HG02943 (cell line): Measurements from ENCODE around the gene F10.

Experiments
- ATAC-seq: cut with Tn5 transposase; IDR thresholded peaks from one replicate; pipeline ENCODE4 v1.9.1; 2021; ENCODE audit warnings: mild to moderate bottlenecking, low read depth, moderate library complexity; ENCODE audit not compliant: unreplicated experiment

F10 gene

DNA sequence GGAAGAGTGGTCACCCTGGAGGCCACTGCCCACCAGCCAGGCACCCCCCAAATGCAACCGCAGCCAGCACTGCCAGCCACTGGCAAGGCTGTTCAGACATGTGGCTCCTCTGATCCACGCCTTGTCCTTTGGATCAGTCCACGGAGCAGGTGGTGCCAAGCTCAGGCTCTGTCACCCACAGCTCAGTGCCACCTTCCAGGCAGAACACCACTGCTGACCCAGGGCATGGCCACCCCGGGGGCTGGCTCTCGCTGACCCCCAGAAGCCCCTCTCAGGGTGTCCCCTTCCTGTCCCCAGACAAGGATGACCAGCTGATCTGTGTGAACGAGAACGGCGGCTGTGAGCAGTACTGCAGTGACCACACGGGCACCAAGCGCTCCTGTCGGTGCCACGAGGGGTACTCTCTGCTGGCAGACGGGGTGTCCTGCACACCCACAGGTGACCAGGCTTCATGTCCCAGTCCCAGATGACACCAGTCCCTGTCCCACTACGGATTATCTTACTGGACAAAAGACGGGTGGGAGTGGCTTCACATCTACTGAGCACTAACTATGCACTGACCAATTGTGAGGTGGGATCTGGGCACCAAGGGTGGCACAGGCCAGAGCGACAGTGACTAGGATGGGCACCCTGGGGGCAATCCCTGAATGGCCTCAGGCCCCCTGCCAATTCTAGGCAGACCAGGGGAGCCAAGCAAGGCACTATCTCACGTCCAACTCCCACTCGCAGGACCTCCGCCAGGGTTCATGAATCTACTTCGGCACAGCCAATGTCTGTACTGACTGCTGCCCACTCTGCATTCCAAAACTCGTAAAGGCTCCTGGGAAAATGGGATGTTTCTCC, 7.0 kb upstream of the F10 start:
- ATAC-seq, result no peak

DNA sequence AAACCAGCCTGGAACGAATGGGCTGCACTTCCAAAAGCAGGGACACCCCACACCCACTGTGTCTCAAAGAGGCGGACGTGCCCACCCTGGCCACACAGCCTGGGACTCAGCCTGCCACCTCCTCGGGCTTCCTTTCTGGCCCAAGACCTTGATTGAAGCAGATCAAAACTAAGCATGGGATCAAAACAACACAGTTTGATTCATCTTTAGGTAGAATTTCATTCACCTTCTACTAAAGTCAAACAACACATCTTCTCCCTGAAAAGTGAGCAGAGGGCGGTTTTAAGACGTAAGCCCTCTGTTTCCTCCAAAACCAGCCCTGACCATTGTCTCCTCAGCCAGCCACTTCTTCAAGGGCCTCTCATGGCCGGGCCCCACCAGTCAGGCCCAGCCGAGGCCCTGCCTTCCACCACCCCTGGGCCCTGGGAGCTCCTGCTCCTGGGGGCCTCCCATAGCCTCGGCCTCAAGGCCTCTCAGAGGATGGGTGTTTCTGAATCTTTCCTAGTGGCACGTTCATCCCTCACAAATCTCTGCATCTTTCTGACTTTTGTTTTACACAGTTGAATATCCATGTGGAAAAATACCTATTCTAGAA, 6.3 kb upstream of the F10 start:
- ATAC-seq, result no peak

DNA sequence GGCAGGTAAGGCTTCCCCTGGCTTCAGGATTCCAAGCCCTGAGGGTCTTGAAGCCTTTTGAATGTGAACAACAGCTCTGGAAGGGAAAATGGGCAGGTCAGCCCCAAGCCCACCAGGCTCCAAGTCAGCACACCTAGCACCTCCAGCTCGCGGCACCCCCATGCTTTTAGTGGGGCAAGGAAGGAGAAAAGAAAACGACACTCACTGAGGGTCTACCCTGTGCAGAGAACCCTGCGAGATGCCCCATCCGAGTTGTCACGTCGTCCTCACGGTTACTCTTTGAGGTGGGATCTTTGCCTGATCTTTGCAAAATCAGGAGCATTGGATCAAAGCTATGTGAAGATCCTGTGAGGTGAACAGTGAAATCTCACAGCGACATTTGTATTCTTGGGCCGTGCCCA, 5.7 kb upstream of the F10 start:
- no peak for ATAC-seq

DNA sequence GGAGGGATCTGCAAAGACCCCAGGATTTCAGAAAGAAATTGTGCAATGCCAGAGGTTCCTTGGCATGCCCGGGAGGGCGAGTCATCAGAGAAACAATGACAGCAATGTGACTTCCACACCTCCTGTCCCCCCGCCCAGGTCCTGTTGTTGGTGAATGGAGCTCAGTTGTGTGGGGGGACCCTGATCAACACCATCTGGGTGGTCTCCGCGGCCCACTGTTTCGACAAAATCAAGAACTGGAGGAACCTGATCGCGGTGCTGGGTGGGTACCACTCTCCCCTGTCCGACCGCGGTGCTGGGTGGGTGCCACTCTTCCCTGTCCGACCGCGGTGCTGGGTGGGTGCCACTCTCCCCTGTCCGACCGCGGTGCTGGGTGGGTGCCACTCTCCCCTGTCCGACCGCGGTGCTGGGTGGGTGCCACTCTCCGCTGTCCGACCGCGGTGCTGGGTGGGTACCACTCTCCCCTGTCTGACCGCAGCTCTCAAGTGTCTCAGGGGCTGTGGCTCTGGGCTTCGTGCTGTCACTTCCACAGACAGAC, 5.2 kb upstream of the F10 start:
- no peak for ATAC-seq

DNA sequence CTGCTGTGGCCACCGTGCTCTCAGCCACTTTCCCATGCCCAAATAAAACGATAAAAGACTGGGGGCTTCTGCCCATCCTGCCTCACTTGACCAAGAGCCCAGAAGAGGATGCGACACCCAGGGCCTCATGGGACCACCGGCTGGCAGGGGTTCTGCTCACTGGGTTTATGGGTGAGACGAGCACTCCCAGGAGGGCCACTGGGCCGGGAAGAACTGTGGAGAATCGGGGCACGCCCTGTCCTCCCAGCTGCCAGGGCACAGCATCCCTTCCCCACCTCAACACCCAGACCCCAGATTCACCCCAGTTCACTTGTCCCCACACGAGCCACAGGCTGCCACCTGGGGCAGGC, 4.7 kb upstream of the F10 start:
- no peak for ATAC-seq

DNA sequence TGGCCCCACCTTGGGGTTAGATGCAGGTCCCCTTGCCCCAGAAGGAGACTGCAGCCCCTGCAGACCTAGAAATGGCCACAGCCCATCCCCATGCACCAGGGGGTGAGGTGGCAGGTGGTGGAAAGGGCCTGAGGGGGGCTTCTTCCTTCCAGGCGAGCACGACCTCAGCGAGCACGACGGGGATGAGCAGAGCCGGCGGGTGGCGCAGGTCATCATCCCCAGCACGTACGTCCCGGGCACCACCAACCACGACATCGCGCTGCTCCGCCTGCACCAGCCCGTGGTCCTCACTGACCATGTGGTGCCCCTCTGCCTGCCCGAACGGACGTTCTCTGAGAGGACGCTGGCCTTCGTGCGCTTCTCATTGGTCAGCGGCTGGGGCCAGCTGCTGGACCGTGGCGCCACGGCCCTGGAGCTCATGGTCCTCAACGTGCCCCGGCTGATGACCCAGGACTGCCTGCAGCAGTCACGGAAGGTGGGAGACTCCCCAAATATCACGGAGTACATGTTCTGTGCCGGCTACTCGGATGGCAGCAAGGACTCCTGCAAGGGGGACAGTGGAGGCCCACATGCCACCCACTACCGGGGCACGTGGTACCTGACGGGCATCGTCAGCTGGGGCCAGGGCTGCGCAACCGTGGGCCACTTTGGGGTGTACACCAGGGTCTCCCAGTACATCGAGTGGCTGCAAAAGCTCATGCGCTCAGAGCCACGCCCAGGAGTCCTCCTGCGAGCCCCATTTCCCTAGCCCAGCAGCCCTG, 4.2 kb upstream of the F10 start:
- ATAC-seq, result no peak

DNA sequence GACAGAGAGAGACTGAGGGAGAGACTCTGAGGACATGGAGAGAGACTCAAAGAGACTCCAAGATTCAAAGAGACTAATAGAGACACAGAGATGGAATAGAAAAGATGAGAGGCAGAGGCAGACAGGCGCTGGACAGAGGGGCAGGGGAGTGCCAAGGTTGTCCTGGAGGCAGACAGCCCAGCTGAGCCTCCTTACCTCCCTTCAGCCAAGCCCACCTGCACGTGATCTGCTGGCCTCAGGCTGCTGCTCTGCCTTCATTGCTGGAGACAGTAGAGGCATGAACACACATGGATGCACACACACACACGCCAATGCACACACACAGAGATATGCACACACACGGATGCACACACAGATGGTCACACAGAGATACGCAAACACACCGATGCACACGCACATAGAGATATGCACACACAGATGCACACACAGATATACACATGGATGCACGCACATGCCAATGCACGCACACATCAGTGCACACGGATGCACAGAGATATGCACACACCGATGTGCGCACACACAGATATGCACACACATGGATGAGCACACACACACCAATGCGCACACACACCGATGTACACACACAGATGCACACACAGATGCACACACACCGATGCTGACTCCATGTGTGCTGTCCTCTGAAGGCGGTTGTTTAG, 3.3 kb upstream of the F10 start:
- no peak for ATAC-seq

DNA sequence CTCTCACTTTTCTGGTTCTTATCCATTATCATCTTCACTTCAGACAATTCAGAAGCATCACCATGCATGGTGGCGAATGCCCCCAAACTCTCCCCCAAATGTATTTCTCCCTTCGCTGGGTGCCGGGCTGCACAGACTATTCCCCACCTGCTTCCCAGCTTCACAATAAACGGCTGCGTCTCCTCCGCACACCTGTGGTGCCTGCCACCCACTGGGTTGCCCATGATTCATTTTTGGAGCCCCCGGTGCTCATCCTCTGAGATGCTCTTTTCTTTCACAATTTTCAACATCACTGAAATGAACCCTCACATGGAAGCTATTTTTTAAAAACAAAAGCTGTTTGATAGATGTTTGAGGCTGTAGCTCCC, 2.8 kb upstream of the F10 start:
- no peak for ATAC-seq

DNA sequence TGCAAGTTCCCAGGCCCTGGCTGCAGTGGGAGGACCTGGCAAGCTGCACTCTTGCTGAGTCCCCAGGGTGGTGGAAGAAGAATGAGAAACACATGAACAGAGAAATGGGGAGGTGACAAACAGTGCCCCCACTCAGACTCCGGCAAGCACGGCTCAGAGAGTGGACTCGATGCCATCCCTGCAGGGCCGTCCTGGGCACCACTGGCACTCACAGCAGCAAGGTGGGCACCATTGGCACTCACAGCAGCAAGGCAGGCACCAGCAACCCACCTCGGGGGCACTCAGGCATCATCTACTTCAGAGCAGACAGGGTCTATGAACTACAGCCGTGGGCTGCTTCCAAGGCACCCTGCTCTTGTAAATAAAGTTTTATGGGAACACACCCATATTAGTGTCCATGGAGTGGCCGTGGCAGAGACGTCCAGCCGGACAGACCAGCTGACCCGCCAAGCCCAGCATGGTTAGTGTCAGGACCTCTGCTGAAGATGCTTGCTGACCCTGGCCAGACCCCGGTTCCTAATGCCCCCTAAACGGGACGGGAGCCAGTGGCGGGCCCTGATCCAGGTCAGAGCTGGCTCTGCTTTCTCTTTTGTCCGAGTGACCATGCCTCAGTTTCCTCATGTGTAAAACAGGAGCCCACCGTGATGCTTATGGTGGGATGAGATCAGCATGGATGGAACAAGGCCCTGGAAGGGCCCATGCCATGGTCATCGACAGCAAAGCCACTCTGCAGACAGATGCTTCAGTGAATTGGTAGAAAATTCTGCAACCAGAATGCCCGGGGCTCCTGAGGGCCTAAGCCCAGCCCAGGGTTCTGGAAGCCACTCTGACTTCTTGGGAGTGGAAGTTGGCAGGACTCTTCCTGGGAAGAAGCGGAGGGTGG, 2.1 kb upstream of the F10 start:
- ATAC-seq, result no peak

DNA sequence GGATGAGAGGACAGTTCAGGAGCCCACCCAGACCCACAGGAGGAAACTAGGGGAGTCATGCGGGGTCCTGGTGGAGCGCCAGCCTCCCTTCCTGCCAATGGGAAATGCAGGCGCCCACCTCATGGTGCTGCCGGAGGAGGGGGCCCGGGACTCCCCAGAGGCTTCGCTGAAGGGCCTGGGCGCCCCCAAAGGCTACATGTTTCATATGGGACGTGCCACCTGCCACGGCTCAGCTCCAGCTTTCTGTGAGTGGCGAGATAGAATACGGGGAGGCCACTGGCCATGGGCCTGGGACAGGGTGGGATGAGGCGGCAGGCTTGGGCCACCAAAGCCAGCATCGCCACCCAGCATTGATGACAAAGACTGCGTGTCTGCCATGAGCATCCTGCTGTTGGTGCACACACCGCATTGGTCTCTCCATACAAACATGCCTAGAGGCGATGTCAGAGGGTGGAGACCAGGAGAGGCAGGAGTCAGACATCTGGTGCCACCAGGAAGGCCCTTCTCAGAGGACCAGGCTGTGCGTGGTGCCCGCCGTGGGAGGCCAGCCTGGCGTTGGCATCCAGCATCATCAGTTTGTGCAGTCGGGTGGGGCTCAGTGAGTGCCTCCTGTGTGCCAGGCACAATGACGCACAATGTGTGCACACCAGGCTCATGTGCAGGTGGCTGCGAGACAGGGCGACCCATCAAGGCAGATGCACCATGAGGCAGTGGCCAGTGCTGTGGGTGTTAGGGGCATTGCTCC, 1.2 kb upstream of the F10 start:
- no peak for ATAC-seq

DNA sequence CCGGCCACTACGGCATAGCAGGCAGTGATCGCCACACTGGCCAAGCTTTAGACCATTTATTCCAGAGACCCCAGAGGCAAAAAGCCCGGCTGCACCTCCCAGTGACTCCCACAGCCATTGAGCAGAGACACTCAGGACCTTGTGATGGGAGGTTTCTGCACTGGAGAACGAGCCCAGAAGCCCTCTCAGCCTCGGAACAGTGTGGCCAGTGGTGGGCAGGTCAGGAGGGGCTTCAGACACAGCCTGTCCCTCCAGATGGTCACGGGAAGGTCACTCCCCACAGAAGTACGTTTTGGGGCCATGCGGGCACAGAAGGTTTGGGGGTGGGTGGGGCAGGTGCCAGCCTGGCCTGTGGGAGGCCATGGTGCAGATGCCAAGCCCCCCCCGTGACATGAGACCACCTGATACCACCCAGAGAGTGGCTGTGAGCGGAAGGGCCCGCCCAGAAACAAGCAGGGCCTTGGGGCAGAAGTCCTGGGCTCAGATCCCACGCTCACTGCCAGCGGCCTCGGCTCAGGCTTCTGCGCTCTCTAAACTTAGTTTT, 599 bp upstream of the F10 start:
- ATAC-seq, result no peak

DNA sequence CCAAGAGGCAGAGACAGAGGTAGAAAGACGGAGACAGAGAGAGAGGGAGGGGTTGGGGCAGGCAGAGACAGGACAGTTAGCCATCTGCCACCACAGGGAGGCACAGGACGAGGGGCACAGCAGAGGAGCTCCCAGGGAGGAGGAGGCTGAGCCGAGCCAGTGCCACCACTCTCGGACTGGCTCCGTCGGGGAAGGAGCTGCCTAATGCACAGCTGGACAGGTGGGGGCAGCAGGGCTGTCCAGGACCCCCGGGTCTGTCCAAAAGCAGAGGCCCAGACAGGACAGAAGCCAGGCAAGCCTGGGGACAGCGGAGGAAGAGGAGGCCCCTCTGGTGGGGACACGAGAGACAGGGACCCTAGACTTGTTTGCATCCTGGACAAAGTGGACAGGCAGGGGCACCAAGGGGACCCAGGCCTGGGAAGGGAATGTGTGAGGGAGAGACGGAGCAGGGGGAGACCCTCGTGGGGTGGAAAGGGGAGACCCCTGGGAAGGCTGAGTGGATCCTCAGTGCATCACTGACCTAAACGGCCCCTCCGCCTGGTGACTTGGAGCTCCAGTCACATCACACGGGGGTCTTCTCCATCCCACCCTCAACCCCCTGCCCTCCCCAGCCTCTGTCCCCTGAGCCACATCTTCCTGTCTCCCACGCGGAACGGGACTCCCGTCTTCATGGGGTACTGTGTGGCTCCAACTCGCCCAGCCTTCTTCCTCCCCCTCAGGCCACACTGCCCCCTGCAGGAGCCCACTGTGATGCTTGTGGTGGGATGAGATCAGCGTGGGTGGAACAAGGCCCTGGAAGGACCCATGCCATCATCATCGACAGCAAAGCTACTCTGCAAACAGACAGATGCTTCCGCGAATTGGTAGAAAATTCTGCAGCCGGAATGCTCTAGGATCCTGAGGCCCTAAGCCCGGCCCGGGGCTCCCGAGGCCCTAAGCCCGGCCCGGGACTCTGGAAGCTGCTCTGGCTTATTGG, 915 bp downstream of the F10 start:
- no peak for ATAC-seq

DNA sequence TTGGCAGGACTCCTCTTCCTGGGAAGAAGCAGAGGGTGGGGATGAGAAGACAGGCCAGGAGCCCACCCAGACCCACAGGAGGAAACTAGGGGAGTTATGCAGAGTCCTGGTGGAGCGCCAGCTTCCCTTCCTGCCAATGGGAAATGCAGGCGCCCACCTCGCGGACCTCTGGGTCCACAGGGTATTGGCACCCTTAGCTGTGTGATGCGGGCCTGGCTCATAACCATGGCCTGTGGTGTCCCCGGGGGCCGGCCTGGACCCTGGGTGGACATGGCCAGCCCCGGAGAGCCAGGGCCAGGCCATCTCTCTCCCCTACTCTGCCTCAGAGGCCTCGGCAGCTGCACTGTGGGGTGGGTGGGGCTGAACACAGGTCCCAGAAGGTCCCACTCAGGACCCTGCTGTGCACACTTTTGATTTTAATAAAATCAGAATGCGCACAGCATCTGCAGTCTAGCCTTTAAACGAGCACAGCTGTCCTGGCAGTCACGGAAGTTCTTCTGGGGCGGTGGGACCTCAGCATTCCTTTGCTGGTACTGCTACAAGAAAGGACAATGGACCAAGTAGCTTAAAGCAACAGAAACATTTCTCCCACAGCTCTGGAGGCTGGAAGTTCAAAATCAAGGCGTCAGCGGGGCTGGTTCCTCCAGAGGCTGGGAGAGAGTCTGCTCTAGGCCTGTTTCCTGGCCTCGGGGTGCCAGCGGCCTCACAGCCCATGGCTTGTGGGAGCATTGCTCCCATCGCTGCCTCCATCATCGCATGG, 1.8 kb downstream of the F10 start:
- ATAC-seq, result no peak

DNA sequence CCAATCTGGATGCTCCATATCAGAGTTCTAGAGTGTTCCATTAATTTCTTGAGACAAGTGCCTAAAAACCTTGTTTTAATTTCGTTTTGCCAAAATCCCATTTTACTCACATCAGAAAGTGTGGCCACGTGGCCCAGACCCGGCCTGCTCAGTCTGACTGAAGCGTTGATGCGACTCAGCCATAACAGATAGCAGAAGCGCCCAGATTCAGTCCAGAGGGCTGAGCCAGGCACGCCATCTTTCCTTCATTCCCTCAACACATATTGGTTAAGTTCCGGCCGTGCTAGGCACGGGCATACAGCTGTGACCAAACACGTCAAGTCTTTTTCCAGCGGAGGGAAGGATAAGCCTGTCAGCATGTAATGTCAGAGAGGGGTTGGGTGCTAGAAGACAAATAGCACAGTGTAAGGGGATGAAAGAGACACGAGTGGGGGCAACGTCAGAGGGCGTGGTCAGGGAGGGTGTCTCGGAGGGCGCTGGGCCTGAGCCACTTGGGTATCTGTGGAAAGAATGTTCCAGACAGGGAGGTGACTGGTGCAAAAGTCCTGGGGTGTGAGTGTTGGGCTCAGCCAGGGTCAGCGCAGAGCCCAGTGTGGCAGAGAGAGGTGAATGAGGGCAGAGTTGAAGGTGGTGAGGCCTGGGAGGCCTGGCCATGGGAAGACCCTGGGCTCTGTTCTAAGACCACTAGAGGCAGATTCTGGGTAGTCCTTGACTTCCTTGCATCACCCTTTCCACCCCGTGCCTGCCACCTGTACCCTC, 3.1 kb downstream of the F10 start:
- no peak for ATAC-seq

DNA sequence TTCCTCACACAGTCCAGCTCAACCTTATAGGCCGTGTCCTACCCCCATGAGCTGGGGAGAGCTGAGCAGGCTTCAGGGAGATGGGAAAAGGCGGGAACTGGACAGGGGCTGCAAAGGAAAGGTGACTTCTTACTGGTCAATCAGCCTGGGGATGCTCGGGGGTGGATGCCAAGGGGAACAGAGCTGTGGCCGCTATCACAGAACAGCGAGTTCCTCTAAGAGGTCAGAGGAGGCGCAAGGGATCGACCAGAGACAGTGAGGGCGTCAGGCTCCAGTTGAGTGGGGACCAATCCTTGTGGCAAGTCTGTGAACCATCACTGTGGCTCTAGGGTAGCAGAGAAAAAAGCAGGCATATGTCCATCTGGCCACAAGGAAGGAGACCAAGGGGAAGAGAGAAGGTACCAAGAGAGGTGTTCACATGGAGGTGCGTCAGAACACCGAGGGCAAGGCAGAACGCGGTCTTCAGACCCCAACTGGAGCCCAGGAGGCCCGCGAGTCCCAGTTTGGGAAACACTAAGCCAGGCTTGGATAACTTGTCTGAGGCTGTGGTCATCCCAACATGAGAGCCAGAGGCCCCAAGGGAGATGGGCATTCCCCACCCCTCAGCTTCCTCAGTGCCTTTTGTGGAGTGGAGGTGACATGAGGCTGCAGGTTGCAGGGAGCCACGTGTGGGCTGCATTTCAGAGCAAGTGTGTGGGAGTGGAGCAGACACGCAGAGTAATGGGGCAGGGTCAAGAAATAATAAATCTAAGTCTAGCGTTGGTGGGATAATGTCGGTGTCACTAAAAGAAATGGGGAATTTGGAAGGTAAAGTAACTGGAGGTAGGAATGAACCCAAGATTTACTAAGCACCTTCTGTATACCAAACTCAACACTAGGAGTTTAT, 3.9 kb downstream of the F10 start:
- ATAC-seq, result no peak

DNA sequence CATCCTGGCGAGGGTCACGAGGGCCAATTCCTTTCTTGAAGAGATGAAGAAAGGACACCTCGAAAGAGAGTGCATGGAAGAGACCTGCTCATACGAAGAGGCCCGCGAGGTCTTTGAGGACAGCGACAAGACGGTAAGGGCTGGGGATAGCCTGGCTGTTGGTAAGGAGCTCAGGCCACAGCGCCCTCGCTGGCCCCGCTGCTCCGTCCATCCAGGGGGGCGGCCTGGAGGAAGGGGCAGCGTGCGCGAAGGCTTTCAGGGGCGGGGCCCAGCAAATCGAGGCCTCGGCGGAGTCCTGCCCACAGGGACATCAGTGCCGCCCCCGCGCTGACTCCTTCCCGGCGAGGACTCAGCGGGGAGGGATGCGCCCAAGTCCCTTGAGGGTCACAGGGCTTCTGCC, 6.9 kb downstream of the F10 start:
- ATAC-seq, result no peak
